HG02981 (cell line): ENCODE measurements around the gene LSG1.
"Not testable (repeated sequence)": the region's sequence is repeated elsewhere in the genome, so short reads cannot be mapped to it uniquely, and the experiment has no call there.

ENCODE experiments used
- ATAC-seq: cut with Tn5 transposase; IDR thresholded peaks from one replicate; pipeline ENCODE4 v1.9.1; 2021; ENCODE audit warnings: mild to moderate bottlenecking, moderate library complexity; ENCODE audit not compliant: unreplicated experiment

LSG1 gene

DNA sequence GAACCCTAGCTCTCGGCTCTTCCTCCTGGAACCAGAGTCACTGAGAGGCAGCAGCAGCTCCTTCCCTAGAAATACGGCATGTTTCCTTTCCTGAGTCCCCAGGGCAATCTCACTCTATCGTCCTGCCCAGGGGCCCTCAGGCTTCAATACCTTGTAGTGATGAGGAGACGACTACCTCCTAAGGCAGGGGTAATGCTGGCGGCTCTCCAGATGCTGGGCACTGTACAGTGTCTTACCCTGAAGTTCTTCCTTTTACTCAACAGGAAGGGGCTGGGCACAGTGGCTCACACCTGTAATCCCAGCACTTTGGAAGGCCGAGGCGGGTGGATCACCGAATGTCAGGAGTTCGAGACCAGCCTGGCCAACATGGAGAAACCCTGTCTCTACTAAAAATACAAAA is 52.2 kb downstream of the LSG1 start:
- no peak for ATAC-seq

DNA sequence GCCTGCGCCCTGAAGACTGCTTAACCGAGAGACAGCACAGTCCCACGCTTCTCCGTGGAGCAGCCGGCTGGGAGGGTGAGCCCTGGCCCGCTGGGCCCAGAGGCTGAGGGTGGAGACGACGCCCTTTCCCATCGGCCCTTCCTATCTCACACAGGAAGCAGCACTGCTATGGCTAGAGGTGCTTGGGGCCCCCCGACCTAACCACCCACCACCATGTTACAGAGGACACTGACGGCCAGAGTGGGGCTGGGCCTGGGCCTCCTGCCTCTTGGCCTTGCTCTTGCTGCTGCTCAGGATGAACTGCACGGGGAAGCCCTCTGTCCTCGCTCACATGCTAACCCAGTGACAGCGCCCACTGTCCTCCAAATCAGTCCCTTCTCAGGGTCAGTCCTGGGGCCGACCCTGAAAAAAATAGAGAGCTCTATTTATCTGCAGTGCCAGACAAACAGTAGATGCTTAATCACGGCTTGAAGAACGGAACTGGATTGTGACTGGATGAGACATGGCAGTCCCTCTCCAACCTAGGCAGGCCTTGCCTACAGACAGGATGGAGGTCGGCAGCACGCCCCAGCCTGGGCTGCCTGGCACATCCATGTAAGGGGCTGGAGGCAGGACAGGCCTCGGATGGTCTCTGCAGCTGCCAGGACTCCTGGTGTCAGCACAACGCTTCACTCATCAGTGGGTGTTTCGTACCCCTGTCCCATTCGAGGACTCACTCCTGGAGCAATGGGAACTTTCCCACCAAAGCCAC is 53.0 kb downstream of the LSG1 start:
- no peak for ATAC-seq

DNA sequence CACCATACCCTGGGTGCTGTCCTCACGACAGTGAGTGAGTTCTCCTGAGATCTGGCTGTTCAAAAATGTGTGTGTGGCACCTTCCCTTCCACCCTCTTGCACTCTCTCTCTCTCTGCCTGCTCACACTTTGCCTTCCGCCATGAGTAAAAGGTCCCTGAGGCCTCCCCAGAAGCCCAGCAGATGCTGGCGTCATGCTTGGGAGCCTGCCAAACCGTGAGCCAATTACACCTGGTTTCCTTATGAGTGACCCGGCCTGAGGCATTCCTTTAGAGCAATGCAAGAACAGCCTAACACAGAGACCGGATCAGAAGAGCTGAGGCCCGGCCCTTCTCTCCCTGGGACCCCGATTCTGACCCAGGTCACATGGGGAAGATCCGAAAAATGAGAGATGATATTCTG is 54.2 kb downstream of the LSG1 start:
- ATAC-seq, result no peak

DNA sequence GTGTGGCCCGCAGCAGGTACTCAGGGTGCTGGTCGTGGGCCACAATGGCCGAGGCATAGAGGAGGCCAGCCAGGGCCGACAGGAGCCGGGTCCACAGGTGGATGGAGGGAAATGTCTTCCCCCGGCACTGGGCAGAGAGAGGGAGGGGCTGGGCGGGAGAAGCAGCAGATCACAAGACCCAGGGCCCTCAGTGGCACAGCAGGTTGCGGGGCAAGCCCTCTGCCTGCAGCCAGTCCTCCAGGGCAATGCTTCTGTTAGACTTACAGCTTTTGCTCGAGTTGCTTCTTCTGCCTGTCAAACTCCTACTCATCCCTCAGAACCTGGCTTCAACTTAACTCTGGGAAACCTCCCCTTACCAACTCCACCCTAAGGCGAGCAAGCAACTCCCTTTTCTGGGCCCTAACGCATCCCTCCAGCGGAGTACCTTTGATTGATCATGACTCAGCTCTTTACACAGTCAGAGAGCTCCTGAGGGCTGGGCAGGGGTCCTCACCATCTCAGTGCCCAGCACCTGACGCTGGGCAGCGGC is 54.8 kb downstream of the LSG1 start:
- no peak for ATAC-seq

DNA sequence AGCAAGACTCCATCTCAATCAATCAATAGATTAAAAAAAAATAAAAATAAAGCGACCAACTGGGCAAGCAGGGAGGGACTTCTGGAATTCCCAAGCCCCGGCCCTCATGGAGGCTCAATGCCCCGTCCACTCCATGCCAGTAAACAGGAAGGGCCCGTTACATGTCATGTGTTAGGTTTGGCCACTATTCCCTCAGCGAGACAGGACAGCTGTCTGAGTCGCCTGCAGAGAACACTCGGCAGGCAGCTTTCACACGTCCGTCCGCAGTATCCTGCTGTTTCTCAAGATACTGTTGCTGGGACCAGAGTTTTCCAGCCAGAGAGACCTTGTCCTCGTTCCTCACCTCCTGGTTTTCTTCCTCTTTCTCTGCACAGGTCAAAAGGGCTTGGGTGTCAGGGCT is 56.8 kb downstream of the LSG1 start:
- ATAC-seq, result no peak

DNA sequence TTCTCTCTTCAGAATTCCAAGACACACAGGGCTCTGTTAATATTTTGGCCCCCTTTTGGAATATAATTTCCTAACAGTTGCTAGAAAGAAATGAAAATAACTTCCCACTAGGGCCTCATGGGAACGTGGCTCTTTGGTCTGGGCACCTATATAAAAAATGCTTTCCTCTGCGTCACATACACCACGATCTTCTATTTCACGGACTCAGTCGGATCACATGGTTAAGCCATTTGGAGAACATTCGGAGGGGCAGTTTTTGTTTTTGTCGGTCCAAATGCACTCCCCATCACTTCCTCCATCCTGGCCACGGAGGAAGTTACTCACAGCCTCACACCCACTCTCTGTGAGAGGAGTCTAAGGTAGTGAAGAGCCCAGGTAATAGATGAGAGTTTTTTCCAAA is 59.8 kb downstream of the LSG1 start:
- no peak for ATAC-seq

DNA sequence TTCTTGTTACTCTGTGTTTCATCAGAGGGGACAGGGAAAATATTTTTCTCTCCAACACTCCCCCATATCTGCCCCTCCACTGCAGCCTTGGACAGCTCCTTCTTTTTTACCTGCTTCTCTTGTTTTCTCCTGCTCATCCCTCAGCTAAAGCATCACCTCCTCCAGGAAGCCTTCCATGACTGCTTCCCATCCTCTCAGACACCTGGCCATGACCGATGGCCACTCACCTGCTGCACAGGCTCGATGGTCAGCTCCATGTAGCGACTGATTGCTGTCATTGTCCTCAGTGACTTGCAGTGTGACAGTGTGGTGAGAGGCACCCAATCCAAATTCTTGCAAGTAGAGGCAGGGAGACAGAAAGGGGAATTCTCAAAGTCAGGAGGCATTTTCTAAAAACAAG is 61.3 kb downstream of the LSG1 start:
- no peak for ATAC-seq

DNA sequence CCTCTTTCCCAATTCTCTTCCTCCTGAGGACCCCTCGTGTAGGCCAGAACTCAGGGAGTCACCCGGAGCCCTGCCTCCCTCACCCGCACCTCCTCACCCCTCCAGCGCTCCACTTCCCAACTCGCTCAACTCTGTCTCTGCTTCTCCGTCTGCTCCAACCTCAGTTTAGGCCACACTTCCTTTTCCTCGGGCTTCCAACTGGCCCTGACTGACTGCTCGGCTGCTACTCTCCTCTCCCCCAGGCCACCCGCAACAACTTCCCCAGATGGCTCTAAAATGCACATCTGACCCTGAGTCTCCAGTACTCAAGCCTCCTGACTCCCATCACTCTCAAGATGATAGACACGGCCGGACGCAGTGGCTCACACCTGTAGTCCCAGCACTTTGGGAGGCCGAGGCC is 62.4 kb downstream of the LSG1 start:
- no peak for ATAC-seq

DNA sequence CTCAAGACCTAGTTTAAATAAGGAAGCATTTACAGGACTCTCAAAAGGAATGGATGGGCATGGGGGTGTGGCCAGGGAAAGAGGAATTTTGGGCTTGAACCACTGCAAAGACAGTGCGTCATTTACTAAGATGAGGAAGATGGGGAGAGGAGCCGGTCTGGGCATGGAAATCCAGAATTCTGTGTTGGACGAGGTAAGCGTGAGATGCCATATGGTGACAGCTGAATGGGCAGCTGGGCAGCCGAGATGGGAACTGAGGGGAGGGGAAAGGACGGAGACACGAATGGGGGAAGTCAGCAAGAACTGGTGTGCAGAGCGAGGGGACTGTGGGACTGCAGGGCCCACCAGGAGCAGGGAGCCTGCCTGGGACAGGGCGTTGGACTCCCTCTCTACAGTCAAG is 63.0 kb downstream of the LSG1 start:
- ATAC-seq, result no peak

DNA sequence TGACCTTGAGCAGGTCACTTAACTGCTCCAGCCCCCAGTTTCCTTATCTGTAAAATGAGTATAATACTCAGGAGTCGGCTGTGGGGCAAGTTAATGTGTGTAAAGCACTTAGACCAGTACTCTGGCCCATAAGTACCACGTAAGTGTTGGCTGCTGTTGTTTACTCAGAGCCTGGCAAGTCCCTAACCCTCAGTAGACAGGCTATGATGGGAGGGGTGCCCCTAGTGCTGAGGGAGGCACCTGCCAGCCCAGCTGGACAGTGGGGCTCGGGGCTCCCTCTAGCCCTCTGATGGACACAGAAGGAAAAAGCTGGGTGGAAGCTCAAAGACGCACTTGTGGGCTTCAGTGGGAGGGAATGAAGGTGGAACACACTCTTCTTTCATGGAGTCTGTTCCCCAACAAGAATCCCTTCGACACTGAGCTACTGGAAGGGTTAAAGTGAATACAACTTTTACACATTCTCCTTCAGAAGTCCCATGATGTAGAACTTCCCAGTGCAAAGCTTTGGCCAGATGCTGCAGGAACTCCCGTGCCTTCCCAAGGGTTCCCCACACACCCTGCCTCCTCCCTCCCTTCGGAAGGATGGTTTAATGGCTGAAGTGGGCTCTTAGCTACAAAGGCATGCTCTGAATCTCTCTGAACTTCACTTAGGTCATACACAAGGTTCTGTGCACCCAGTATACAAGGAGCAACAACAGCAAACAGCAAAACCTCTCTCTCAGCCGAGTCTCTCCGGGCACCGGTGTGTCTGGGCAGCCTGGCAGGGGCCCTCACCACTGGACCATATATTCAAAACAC is 64.2 kb downstream of the LSG1 start:
- ATAC-seq, result no peak

DNA sequence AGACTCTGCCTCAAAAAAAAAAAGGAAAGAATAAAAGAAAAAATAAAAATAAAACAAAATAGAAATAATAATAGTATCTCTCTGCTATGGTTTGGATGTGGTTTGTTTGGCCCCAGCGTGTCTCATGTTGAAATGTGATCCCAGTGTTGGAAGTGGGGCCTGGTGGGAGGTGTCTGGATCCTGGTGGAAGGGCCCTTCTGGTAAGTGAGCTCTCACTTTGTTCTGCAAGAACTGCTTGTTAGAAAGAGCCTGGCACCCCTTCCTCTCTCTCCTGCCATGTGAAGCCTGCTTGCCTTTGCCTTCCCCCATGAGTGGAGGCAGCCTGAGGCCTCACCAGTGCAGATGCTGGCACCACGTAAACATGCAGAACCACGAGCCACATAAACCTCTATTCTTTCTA is 65.0 kb downstream of the LSG1 start:
- no peak for ATAC-seq

DNA sequence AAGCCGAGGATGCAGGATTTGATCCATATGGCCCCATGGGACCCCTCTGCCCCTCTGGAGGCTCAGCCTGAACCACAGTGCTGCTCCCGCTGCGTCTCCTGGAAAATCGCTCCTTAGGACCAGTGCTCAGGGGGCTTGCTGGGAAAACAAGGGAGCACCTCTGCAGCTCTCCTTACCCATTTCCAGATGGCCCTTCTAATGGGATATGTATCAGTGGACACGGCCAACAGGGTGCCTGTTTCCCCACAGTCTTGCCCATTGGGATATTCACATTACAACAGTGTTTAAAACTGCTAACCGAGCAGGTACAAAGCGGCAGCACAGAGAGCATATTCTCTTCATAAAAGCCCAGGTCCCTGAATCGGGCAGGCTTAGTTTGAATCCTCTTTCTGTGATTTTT is 65.8 kb downstream of the LSG1 start:
- ATAC-seq, result no peak

DNA sequence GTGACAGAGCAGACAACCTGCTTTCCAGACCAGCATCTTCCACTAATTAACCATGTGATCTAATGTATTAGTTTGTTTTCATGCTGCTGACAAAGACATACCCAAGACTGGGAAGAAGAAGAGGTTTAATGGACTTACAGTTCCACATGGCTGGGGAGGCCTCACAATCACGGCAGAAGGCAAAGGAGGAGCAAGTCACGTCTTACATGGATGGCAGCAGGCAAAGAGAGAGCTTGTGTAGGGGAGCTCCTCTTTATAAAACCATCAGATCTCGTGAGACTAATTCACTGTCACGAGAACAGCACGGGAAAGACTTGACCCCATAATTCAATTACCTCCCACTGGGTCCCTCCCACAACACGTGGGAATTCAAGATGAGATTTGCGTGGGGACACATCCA is 66.7 kb downstream of the LSG1 start:
- not testable (repeated sequence) for ATAC-seq

DNA sequence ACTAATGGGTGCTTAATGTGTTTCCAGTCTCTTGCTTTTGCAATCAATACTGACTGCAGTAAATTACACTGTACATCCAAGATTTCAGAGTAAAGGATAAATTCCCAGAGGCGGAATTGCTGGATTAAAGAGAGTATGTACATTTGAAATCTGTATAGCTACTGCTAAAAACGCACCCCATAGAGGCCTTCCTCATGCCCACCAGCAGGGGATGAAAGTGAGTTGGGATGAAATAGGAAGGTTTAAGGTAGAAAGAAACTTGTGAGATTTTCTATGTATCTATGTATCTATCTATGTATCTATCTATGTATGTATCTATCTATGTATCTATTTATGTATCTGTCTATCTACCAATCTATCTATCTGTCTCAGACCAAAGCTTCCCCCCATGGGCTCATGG is 67.2 kb downstream of the LSG1 start:
- ATAC-seq, result no peak

DNA sequence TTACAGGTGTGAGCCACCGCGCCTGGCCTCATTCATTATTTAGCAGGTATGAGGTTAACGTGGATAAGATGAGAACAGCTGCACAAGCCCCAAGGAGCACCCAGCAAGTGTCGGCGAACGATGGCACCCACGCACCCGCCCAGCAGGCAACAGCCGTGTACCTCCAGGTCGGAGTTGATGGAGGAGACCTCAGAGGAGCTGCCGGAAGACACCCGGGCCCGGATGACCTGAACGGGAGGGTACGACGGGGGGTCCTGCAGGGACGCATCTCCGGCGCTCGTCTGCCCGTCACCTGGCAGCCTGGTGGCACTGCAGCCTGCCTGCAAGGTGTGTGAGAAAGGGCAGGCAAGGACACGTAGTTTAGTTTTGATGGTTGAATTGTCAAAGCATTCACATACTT is 67.9 kb downstream of the LSG1 start:
- no peak for ATAC-seq

DNA sequence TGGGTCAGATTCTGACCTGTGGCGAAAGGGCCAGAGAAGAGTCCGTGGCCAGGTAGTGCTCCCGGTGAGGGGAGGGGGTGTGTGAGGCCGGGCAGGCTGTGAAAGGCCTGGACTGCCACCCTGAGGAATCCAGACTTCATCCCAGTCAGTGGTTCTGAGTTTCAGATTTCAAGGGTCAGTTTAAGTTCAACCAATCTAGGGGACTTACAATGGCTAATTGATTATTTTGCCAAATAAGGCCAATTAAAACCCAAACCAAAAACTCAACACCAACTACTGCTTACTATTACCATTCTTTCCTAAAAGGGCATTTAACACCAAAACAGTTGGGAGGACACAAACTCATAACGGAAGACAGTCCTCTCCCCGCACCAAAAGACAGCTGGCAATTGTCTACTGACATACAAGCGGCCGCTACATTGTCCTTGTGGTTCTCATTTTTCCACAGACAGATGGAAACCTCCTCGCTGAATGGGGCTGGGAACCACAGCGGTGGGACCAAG is 69.3 kb downstream of the LSG1 start:
- ATAC-seq, result no peak

DNA sequence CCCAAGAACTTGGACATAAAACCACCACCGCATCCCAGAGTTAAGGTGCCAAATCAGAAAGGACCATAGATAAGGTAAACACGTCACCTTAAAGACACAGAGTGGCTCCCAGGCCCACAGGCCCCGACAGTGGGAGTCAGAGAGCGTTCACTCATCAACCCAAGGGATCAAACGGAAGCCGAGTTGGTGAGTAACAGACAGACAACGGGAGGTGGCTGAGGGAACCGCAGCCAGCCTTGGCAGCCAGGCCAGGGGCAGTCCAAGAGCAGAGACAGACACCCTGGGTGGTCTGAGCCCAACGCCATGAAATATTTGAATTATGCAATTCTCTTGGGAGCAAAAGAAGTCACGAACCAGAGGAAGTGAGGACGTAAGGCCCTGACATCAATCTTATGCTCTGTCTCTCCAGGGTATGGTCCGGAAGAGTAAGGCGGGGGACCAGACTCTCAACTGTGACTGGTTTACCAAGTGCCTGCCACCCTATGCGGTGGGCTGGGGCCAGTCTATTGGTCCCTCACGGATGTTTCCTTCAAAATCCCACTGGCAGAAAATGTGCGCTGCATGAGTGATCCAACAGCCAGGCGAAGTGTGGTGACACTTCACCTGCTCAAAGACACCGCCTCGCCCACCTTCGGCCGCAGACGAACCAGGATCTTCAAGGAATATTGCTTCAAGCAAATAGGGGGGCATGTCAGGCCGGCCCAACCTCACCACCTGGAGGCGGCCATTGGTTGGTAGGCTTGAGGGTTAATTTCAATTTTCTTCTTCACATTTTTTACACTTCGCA is 73.0 kb downstream of the LSG1 start:
- no peak for ATAC-seq

DNA sequence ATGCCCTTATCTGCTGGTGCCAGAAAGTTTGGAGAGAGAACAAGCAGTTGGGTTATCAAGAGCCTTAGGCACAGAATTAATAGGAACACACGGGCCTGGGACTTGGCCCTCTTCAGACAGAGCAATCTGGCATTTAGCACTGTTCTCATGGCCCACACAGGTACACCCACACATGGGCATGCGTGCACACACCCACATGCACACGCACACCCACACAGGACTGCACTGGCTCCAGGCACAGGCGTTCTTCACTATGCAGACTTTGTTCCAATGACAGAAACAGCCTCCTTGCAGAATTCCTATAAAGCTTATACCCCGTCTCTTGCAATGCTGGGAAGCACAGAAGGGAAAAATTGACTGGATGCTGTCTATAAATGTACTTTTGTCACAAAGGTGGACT is 75.1 kb downstream of the LSG1 start:
- ATAC-seq, result no peak

DNA sequence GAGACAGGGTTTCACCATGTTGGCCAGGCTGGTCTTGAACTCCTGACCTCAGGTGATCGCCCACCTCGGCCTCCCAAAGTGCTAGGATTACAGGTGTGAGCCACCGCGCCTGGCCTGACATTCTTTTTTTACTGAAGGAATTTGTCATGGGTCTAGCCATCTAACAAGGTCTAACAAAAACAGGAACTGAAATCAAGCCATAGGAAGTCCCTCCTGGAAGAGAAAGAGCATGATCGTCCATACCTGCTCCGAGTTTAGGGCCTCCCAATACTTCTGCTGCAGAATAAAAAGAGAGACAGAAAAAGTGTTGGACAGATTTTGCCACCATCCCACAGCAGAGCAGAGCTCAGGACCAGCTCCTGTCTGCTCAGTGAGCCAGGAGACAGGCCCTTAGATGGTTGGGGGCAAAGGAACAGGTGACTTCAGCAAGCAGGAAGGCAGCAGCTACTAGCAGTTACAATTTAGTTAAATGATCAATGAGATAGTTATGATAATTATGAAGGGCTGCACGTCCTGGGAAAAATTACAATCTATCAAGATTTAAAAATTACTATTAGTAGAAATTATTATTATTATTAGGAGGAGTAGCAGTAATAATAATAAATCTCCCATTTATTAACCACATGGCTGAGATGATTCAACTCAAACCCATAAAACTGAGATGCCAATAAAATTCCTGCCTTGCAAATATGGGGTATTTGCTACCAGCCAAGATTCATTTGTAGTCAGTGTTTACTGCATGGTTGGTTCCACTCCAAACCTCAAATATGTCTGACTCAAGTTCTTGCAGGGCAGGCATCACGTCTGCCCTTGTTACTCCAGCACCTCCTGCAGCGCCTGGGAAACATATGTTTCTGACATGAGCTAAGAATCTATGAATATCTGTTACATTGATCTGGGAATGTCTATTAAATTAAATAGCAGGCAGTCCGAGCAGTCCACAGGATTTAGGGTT is 78.9 kb downstream of the LSG1 start:
- no peak for ATAC-seq
